GM19239 (cell line): ENCODE data around the gene DPYSL3.

Experiments used
- DNase-seq: peaks from one replicate; pipeline ENCODE4 v3.0.0; 2011; ENCODE audit warnings: low spot score; ENCODE audit not compliant: insufficient read length
- FAIRE-seq: peaks from 2 replicates; lab custom pipeline; 2011; peaks lifted over from hg19 to GRCh38; lab: Jason Lieb, UNC

Gene DPYSL3

GRCh38 chr5:147479949-147480348, 29.9 kb downstream of the DPYSL3 start:
- DNase-seq (no peak), FAIRE-seq (no peak)

GRCh38 chr5:147479444-147479843, 30.4 kb downstream of the DPYSL3 start:
- DNase-seq = no peak
- no peak for FAIRE-seq

- DNase-seq = no peak
- no peak for FAIRE-seq
Measured at GRCh38 chr5:147474140-147474539, 35.7 kb downstream of the DPYSL3 start.

GRCh38 chr5:147472664-147473475, 37.0 kb downstream of the DPYSL3 start:
- FAIRE-seq (no peak), DNase-seq (no peak)

- no peak for DNase-seq
- FAIRE-seq = no peak
Measured at GRCh38 chr5:147467973-147468508, 41.8 kb downstream of the DPYSL3 start.

GRCh38 chr5:147466360-147466980, 43.4 kb downstream of the DPYSL3 start:
- DNase-seq (no peak), FAIRE-seq (no peak)

- FAIRE-seq = no peak
Measured at GRCh38 chr5:147465747-147466146, 44.1 kb downstream of the DPYSL3 start.

GRCh38 chr5:147464211-147464610, 45.7 kb downstream of the DPYSL3 start:
- FAIRE-seq (no peak), DNase-seq (no peak)

More at GRCh38 chr5:147465747-147466146, 44.1 kb downstream of the DPYSL3 start:
- DNase-seq = no peak

- FAIRE-seq (no peak), DNase-seq (no peak)
Measured at GRCh38 chr5:147461915-147462314, 48.0 kb downstream of the DPYSL3 start.

GRCh38 chr5:147460380-147460779, 49.5 kb downstream of the DPYSL3 start:
- FAIRE-seq (no peak), DNase-seq (no peak)

- FAIRE-seq (no peak), DNase-seq (no peak)
Measured at GRCh38 chr5:147458581-147458980, 51.3 kb downstream of the DPYSL3 start.

GRCh38 chr5:147455822-147456450, 53.9 kb downstream of the DPYSL3 start:
- DNase-seq = no peak

GRCh38 chr5:147454996-147455677, 54.7 kb downstream of the DPYSL3 start:
- FAIRE-seq (no peak), DNase-seq (no peak)

More at GRCh38 chr5:147455822-147456450, 53.9 kb downstream of the DPYSL3 start:
- FAIRE-seq = no peak

GRCh38 chr5:147453875-147454814, 55.7 kb downstream of the DPYSL3 start:
- DNase-seq = peak; percentile 81
- no peak for FAIRE-seq

- FAIRE-seq = no peak
- no peak for DNase-seq
Measured at GRCh38 chr5:147452165-147452811, 57.6 kb downstream of the DPYSL3 start.

- no peak for FAIRE-seq
Measured at GRCh38 chr5:147451193-147451592, 58.7 kb downstream of the DPYSL3 start.

GRCh38 chr5:147450606-147451005, 59.3 kb downstream of the DPYSL3 start:
- FAIRE-seq (no peak), DNase-seq (no peak)

More at GRCh38 chr5:147451193-147451592, 58.7 kb downstream of the DPYSL3 start:
- DNase-seq = no peak

GRCh38 chr5:147448766-147449165, 61.1 kb downstream of the DPYSL3 start:
- no peak for DNase-seq
- FAIRE-seq = no peak

GRCh38 chr5:147446523-147446922, 63.3 kb downstream of the DPYSL3 start:
- FAIRE-seq (no peak), DNase-seq (no peak)
